GM18511 (cell line): ENCODE measurements around the gene MAML3.
A peak's percentile ranks its signal among the peaks of the same experiment; 100 is the strongest.
"Not testable (repeated sequence)": the region's sequence is repeated elsewhere in the genome, so short reads cannot be mapped to it uniquely, and the experiment has no call there.

Source experiments
- ATAC-seq: cut with Tn5 transposase; IDR thresholded peaks from one replicate; pipeline ENCODE4 v1.9.1; 2021; ENCODE audit warnings: mild to moderate bottlenecking, moderate library complexity; ENCODE audit not compliant: unreplicated experiment

The MAML3 gene

GRCh38 chr4:139711461-139711860, 442.5 kb downstream of the MAML3 start:
- no peak for ATAC-seq

GRCh38 chr4:139710073-139710472, 443.9 kb downstream of the MAML3 start:
- ATAC-seq: no peak

- ATAC-seq: no peak
Observed at GRCh38 chr4:139709660-139710059, 444.3 kb downstream of the MAML3 start.

GRCh38 chr4:139704915-139705485, 449.0 kb downstream of the MAML3 start:
- no peak for ATAC-seq

GRCh38 chr4:139700568-139700967, 453.4 kb downstream of the MAML3 start:
- ATAC-seq: no peak

GRCh38 chr4:139698167-139698925, 455.6 kb downstream of the MAML3 start:
- not testable (repeated sequence) for ATAC-seq

GRCh38 chr4:139696491-139696890, 457.5 kb downstream of the MAML3 start:
- no peak for ATAC-seq

GRCh38 chr4:139694522-139695107, 459.4 kb downstream of the MAML3 start:
- ATAC-seq: no peak

GRCh38 chr4:139692309-139693012, 461.5 kb downstream of the MAML3 start:
- ATAC-seq: peak; percentile 77

- no peak for ATAC-seq
Observed at GRCh38 chr4:139690419-139690818, 463.6 kb downstream of the MAML3 start.

- ATAC-seq: no peak
Observed at GRCh38 chr4:139689093-139689722, 464.8 kb downstream of the MAML3 start.

GRCh38 chr4:139686988-139687387, 467.0 kb downstream of the MAML3 start:
- ATAC-seq: no peak

GRCh38 chr4:139686130-139686529, 467.9 kb downstream of the MAML3 start:
- no peak for ATAC-seq

- no peak for ATAC-seq
Observed at GRCh38 chr4:139685180-139685579, 468.8 kb downstream of the MAML3 start.

- no peak for ATAC-seq
Observed at GRCh38 chr4:139684351-139684750, 469.6 kb downstream of the MAML3 start.

GRCh38 chr4:139682741-139683151, 471.2 kb downstream of the MAML3 start:
- ATAC-seq: no peak

- ATAC-seq: no peak
Observed at GRCh38 chr4:139682309-139682708, 471.7 kb downstream of the MAML3 start.

- no peak for ATAC-seq
Observed at GRCh38 chr4:139676913-139677585, 476.9 kb downstream of the MAML3 start.

GRCh38 chr4:139676365-139676764, 477.6 kb downstream of the MAML3 start:
- ATAC-seq: no peak

- no peak for ATAC-seq
Observed at GRCh38 chr4:139675651-139676050, 478.3 kb downstream of the MAML3 start.
